Activated T-helper 17 cell treated with anti-CD3 and anti-CD28 coated beads, Interleukin-2, amount 50 U/mL, for 72 hours (primary cell): Measurements from ENCODE around the gene SYAP1. TPM values are rescaled to one million over a fixed set of nuclear protein-coding genes. Genes with fewer than 3 reads are reported as not detected.

Experiments used
- ATAC-seq: fragments of 150-1000 bp; cut with Tn5 transposase; replicated peaks from 2 replicates; pipeline ENCODE4 v1.10.0; 2021; ENCODE audit warnings: mild to moderate bottlenecking, moderate library complexity
- H3K27ac Mint-ChIP-seq: one replicate; pipeline ENCODE4 v1.8.0; 2022; ENCODE audit warnings: mixed read lengths
- H3K27me3 Mint-ChIP-seq: one replicate; pipeline ENCODE4 v1.8.0; 2022; ENCODE audit warnings: mixed read lengths
- H3K36me3 Mint-ChIP-seq: one replicate; pipeline ENCODE4 v1.8.0; 2022; ENCODE audit warnings: low read depth, mild to moderate bottlenecking, mixed read lengths
- H3K4me1 Mint-ChIP-seq: one replicate; pipeline ENCODE4 v1.8.0; 2022; ENCODE audit warnings: mixed read lengths
- H3K4me3 Mint-ChIP-seq: one replicate; pipeline ENCODE4 v1.8.0; 2022; ENCODE audit warnings: mild to moderate bottlenecking, mixed read lengths
- H3K9me3 Mint-ChIP-seq: one replicate; pipeline ENCODE4 v1.8.0; 2022; ENCODE audit warnings: mixed read lengths
- total RNA-seq, 2 donors: library from RNA; stranded (reverse); gene quantifications; one replicate each; pipeline ENCODE4 v1.2.3, GENCODE V29; 2022

SYAP1 gene
- 10 to 100 TPM; 14.7 to 17.3 TPM for total RNA-seq

DNA sequence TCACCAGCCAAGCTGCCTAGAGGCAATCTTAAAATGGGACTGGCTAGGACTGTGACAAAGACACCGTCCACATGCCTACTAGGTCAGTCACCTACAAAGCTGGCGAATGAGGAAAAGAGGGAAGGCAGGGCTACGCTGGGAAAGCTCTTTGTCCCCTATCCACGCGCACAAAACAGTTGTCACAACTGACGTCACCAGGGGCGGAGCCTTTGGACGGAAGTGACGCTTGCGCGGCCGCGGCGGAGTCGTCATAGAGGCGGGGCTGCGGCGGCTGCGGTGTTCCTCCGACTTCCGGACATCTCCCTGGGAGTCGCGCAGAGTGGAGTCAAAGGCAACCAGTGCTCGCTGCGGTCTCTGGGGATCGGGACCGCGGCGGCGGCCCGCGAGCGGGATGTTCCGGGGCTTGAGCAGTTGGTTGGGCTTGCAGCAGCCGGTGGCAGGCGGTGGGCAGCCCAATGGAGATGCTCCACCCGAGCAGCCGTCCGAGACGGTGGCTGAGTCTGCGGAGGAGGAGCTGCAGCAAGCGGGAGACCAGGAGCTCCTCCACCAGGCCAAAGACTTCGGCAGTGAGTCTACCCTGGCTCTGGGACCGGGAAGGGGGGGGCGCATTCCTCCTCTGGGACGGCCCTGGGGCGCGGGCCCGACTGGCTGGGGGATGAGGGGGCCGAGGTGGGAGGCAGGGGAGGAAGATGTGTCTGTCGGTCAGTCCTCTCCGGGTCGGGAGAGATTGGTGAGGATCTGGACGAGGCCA is at the start of gene SYAP1:
Gene SYAP1 (plus strand): TSS at position 279 of the 751 bp plus-strand sequence. CDS start 113 bp downstream, at position 392.
- H3K9me3 Mint-ChIP-seq: no peaks in the 10 kb centered on the region
- H3K27ac Mint-ChIP-seq: peak within 1 kb of the TSS; percentile 94
- peaks cover 6% of the 10 kb centered on the region for H3K36me3 Mint-ChIP-seq
- no peaks in the 10 kb centered on the region for H3K27me3 Mint-ChIP-seq
- peaks cover 4% of the 10 kb centered on the region for H3K4me1 Mint-ChIP-seq
- peak; percentile 99 for ATAC-seq
- H3K4me3 Mint-ChIP-seq: peak within 1 kb of the TSS; percentile 91

GRCh38 chrX:16671005-16671404 is 48.4 kb upstream of the SYAP1 start:
- H3K4me1 Mint-ChIP-seq: no peaks in the 10 kb centered on the region
- no peak overlapping the region for H3K4me3 Mint-ChIP-seq
- H3K27ac Mint-ChIP-seq: no peak overlapping the region
- H3K36me3 Mint-ChIP-seq: peaks cover 8% of the 10 kb centered on the region
- no peaks in the 10 kb centered on the region for H3K9me3 Mint-ChIP-seq
- ATAC-seq: no peak
- no peaks in the 10 kb centered on the region for H3K27me3 Mint-ChIP-seq

- no peak for ATAC-seq
- Mint-ChIP-seq H3K36me3 (peaks cover 6% of the 10 kb centered on the region), H3K9me3 (no peaks in the 10 kb centered on the region), H3K4me1 (no peaks in the 10 kb centered on the region), H3K27me3 (no peaks in the 10 kb centered on the region), H3K27ac (no peak overlapping the region), H3K4me3 (no peak overlapping the region)
These were observed 40.7 kb upstream of the SYAP1 start for GRCh38 chrX:16678689-16679088.

- no peaks in the 10 kb centered on the region for H3K9me3 Mint-ChIP-seq
- no peaks in the 10 kb centered on the region for H3K4me1 Mint-ChIP-seq
- no peaks in the 10 kb centered on the region for H3K27me3 Mint-ChIP-seq
- H3K36me3 Mint-ChIP-seq: peaks cover 6% of the 10 kb centered on the region
- H3K27ac Mint-ChIP-seq: no peak overlapping the region
- ATAC-seq: no peak
- H3K4me3 Mint-ChIP-seq: no peak overlapping the region
These were observed 36.3 kb upstream of the SYAP1 start for GRCh38 chrX:16683007-16683664.

DNA sequence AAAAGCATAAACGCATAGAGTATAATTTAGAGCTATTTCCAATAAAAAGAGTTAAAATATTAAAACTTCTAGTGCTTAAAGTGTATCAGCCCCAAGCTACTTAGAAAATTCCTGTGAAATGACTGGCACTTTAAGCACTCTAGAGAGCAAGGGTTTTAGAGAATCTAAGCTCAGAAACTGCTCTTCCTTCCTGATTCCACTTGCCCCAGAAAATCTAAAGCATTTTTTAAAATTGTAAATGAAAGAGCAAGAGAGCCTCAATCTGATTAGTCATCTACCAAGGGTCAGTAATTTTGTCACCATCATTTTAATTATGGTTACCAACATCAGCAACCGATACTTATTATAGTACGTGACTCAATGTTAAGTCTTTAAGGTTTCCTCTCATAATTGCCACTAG is 31.9 kb upstream of the SYAP1 start:
- ATAC-seq: no peak
- Mint-ChIP-seq H3K4me1 (no peaks in the 10 kb centered on the region), H3K27me3 (no peaks in the 10 kb centered on the region), H3K36me3 (peaks cover 6% of the 10 kb centered on the region), H3K4me3 (no peak overlapping the region), H3K27ac (no peak overlapping the region), H3K9me3 (no peaks in the 10 kb centered on the region)

- peaks cover 11% of the 10 kb centered on the region for H3K36me3 Mint-ChIP-seq
- ATAC-seq: no peak
- H3K4me1 Mint-ChIP-seq: no peaks in the 10 kb centered on the region
- no peaks in the 10 kb centered on the region for H3K27me3 Mint-ChIP-seq
- no peaks in the 10 kb centered on the region for H3K9me3 Mint-ChIP-seq
- no peak overlapping the region for H3K27ac Mint-ChIP-seq
- H3K4me3 Mint-ChIP-seq: no peak overlapping the region
These were observed 24.2 kb upstream of the SYAP1 start for GRCh38 chrX:16695079-16695676.

GRCh38 chrX:16696956-16697355 is 22.5 kb upstream of the SYAP1 start:
- H3K4me1 Mint-ChIP-seq: no peaks in the 10 kb centered on the region
- H3K4me3 Mint-ChIP-seq: no peak overlapping the region
- H3K36me3 Mint-ChIP-seq: peaks cover 5% of the 10 kb centered on the region
- H3K9me3 Mint-ChIP-seq: no peaks in the 10 kb centered on the region
- no peaks in the 10 kb centered on the region for H3K27me3 Mint-ChIP-seq
- H3K27ac Mint-ChIP-seq: no peak overlapping the region
- ATAC-seq: no peak

DNA sequence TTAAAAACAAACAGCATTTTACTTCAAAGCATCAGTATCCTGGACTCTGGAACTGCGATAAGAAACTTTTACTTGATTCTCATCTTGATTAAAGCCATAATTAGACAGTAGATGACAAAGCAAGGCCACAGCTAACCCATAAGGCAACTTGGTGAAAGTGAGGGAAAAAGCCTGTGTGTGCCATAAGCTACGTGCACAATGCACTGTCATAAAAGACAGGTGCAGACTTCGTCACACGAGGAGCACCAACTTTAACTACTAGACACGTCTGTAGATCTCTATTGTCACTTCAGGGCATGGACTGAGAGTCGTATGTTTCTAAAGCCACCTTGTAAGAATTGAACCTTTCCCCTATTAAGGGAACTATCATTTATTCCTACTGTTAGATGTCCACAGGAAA is 20.0 kb upstream of the SYAP1 start:
- no peak for ATAC-seq
- H3K36me3 Mint-ChIP-seq: peaks cover 5% of the 10 kb centered on the region

DNA sequence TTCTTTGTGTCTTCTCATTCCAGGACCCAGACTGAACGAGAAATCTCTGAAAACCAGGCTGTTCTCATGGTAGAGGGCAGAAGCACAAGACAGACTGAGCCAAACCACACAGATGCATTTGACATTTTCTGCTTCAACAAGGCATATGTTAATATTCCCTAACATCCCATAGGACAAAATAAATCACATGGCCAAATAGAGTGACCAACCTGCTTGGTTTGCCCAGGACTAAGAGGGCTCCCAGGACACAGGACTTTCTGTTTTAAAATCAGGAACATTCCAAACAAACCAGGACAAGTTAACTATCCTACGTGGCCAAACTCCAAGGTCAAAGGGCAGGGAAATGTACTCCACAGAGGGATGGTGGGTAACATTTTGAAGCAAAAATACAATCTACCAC is 18.7 kb upstream of the SYAP1 start:
- no peaks in the 10 kb centered on the region for H3K9me3 Mint-ChIP-seq
- no peaks in the 10 kb centered on the region for H3K4me1 Mint-ChIP-seq
- H3K27me3 Mint-ChIP-seq: no peaks in the 10 kb centered on the region
- no peak overlapping the region for H3K4me3 Mint-ChIP-seq
- no peak for ATAC-seq
- H3K36me3 Mint-ChIP-seq: peaks cover 5% of the 10 kb centered on the region
- no peak overlapping the region for H3K27ac Mint-ChIP-seq

More for the DNA sequence above, 20.0 kb upstream of the SYAP1 start:
- no peaks in the 10 kb centered on the region for H3K27me3 Mint-ChIP-seq
- no peaks in the 10 kb centered on the region for H3K4me1 Mint-ChIP-seq
- H3K4me3 Mint-ChIP-seq: no peak overlapping the region
- H3K9me3 Mint-ChIP-seq: no peaks in the 10 kb centered on the region
- no peak overlapping the region for H3K27ac Mint-ChIP-seq

GRCh38 chrX:16702700-16703599 is 16.5 kb upstream of the SYAP1 start:
- Mint-ChIP-seq H3K4me1 (no peaks in the 10 kb centered on the region), H3K4me3 (no peak overlapping the region), H3K9me3 (no peaks in the 10 kb centered on the region), H3K27me3 (no peaks in the 10 kb centered on the region), H3K36me3 (no peaks in the 10 kb centered on the region), H3K27ac (no peak overlapping the region)
- ATAC-seq: no peak

GRCh38 chrX:16705370-16705769 is 14.0 kb upstream of the SYAP1 start:
- no peaks in the 10 kb centered on the region for H3K27me3 Mint-ChIP-seq
- H3K4me3 Mint-ChIP-seq: no peak overlapping the region
- no peak for ATAC-seq
- no peaks in the 10 kb centered on the region for H3K9me3 Mint-ChIP-seq
- no peaks in the 10 kb centered on the region for H3K4me1 Mint-ChIP-seq
- no peaks in the 10 kb centered on the region for H3K36me3 Mint-ChIP-seq
- H3K27ac Mint-ChIP-seq: no peak overlapping the region

DNA sequence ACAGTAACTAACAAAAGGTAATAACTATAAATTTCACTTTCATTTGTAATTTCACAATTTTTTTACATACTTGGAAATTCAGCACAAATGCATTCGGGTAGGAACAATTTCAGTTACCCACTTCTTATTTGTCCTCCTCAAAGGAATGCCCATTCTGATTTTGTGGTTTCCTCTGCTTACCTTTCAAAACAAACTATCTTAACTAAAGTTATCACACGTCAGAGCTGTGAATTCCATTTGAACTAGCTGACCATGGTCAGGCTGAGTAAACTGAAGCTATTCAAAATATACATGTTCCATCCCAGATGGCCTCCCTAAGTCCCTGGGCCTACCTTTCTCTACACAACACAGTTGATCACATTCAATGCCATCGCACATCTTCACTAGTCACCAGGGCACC is 11.4 kb upstream of the SYAP1 start:
- no peak overlapping the region for H3K4me3 Mint-ChIP-seq
- no peaks in the 10 kb centered on the region for H3K36me3 Mint-ChIP-seq
- ATAC-seq: no peak
- H3K27me3 Mint-ChIP-seq: no peaks in the 10 kb centered on the region
- H3K9me3 Mint-ChIP-seq: no peaks in the 10 kb centered on the region
- no peaks in the 10 kb centered on the region for H3K4me1 Mint-ChIP-seq
- no peak overlapping the region for H3K27ac Mint-ChIP-seq

- no peaks in the 10 kb centered on the region for H3K36me3 Mint-ChIP-seq
- peak overlapping the region; percentile 58 for H3K27ac Mint-ChIP-seq
- no peaks in the 10 kb centered on the region for H3K27me3 Mint-ChIP-seq
- no peaks in the 10 kb centered on the region for H3K9me3 Mint-ChIP-seq
- ATAC-seq: no peak
- H3K4me1 Mint-ChIP-seq: no peaks in the 10 kb centered on the region
- peak overlapping the region; percentile 76 for H3K4me3 Mint-ChIP-seq
These were observed 8.1 kb upstream of the SYAP1 start for GRCh38 chrX:16711219-16711811.
